NK-92 treated with Interleukin-12 subunit alpha and Interleukin-12 subunit beta, amount 100 ng/mL, for 24 hours (cell line): ENCODE measurements around the gene XCR1.
"Not testable (repeated sequence)": the region's sequence is repeated elsewhere in the genome, so short reads cannot be mapped to it uniquely, and the experiment has no call there.

ENCODE experiments used
- DNase-seq: peaks from one replicate; lab custom pipeline; 2025; lab: John Stamatoyannopoulos, UW

The XCR1 gene, protein sequence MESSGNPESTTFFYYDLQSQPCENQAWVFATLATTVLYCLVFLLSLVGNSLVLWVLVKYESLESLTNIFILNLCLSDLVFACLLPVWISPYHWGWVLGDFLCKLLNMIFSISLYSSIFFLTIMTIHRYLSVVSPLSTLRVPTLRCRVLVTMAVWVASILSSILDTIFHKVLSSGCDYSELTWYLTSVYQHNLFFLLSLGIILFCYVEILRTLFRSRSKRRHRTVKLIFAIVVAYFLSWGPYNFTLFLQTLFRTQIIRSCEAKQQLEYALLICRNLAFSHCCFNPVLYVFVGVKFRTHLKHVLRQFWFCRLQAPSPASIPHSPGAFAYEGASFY

GRCh38 chr3:46027021-46027705, at the start of gene XCR1:
Gene XCR1 (minus strand): TSS chr3:46027483. CDS start chr3:46021947, 5,536 bp downstream.
- DNase-seq: no peak

DNA sequence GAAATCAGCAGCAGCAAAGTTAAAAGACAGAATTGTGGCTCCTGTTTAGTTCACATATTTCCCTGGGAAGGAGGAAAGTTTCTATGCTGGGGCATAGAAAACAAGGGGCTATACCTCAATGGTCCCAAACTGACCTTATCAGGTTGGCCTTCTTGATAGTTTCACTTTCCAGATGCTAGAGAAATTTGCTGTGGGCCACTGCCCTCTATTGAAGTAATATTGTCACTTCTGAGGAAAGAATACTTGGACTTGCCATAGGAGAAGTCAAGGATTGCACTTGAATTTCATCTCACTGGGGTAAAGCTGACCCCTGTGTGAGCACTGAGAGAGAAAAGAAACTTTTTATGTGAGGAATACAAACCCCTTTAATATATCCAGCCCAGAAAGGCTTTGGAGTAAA, 49.3 kb upstream of the XCR1 start:
- DNase-seq: no peak

GRCh38 chr3:46075816-46076215, 48.5 kb upstream of the XCR1 start:
- no peak for DNase-seq

DNA sequence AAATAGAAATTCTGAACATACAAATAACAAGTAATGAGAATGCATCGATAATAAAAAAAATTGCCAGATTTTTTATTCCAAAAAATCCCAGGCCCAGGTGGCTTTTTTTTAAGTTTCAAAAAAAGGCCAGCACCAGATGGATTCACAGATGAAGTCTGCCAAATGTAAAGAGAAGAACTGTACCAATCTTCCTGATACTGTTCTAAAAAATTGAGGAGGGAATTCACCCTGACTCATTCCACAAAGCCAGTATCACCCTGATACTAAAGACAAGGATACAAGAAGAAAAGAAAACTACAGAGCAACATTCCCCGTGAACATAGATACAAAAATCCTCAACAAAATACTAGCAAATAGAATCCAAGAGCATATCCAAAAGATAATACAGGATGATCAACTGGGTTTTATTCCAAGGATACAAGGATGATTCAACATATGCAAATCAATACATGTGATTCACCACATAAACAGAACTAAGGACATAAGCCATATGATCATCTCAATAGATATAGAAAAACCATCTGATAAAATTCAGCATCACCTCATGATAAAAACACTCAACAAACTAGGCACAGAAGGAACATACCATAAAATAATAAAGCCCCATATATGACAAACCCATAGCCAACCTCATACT, 44.1 kb upstream of the XCR1 start:
- no peak for DNase-seq

- no peak for DNase-seq
Measured at GRCh38 chr3:46070595-46071093, 43.4 kb upstream of the XCR1 start.

- DNase-seq: no peak
Measured at GRCh38 chr3:46068501-46068900, 41.2 kb upstream of the XCR1 start.

GRCh38 chr3:46067401-46067800, 40.1 kb upstream of the XCR1 start:
- no peak for DNase-seq

DNA sequence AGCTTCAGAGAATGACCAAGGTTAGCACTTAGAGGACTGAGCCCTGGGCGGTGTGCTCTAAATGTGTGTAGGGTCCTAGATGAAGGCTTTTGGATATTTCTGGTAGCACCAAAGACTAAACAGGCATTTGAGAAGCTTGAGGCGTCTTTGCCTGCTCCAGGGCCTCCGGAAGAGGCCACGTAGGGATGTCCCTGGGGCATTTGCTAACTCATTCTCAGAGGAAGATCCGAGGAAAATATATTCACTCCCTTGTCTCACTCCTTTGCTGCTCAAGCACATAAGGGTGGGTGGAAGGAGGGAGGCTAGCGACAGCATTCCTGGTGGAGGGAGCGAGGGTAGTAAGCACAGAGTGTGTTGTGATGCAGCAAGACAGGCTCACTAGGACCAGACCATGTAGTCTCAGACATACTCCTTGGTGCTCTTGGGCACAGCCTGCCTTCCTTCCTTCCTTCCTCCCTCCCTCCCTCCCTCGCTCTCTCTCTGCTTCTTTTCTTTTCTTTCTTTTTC, 38.5 kb upstream of the XCR1 start:
- DNase-seq: no peak

DNA sequence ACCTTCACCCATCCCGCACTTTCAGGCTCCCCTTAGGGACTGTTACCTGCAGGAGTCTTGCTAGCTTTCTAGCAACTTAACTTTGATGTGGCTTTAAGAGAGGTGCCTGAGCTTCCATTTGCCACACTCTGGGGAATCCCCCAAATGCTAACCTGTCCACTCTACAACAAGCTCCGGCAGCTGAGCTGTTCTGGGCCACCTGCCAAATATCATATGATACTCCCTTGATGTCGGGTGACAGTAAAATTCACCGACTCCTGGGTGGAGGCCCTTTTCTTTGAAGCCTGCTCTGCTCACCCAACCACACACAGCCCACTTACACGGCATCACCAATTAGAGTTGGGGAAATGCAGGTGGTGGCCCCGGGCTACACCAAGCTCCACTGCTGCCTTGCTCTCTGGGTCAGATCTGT, 38.0 kb upstream of the XCR1 start:
- no peak for DNase-seq

DNA sequence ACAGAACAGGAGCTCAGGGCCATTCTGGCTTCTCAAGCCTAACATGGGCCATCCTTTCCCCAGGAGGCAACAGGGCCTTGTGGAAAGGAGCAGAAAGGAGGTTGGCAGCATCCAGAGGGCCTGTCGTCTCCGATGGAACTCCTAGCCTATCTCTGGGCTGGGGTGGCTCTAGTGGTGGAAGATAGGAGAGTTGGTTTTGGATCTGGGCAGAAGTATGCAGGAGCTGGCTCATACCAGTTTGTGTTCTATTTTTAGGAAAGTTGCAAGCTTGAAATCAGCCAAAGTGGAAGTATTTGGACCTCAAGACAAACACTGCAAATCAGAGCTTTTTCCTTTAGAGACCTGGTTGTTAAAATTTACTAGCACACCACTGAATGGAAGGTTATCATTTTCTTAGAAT, 35.4 kb upstream of the XCR1 start:
- no peak for DNase-seq

DNA sequence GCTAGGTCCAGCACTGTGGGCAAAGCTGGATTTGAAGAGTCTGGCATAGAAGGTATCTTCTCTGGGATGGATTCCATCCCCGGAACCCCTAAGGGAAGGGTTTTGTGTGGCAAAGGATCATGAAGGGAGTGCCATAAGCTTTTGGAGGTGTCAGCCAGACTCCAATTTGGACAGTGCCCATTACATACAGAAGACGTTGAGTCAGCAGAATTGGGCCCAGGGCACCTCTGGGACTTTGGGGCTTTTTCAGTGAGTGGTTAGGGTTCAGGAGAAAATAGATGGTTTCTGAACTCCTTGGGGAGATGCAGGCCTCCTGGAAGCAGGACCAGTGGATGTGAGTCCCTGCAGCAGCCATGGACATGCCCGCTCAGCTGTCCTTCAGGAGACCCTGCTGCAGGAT, 34.6 kb upstream of the XCR1 start:
- DNase-seq: no peak

DNA sequence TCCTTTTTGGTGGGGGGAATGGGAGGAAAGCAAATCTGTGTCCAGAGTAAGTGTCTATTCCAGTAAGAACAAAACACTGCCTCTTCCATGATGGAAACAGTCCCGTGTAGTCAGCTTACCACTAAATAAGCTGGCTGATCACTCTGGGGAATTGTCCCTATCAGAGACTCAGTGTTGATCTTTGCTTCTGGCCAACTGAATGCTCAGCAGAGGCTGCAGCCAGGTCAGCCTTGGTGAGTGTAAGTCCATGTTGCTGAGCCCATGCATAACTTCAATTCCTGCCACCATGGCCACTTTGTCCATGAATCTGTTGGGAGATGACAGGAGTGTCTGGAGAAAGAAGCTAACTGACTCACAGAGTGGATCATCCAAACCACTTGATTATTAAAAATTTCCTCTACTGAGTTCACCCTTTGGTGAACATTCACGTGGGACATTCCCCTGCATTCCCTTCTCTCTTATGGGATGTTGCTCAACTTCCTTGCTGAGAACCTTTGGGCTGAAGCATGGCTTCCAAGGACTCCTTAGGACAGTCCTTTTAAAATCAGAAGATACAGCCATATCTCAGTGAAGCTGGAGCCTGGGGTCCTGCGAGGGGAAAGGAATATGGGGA, 33.9 kb upstream of the XCR1 start:
- DNase-seq: no peak

GRCh38 chr3:46060551-46060950, 33.3 kb upstream of the XCR1 start:
- DNase-seq: no peak

DNA sequence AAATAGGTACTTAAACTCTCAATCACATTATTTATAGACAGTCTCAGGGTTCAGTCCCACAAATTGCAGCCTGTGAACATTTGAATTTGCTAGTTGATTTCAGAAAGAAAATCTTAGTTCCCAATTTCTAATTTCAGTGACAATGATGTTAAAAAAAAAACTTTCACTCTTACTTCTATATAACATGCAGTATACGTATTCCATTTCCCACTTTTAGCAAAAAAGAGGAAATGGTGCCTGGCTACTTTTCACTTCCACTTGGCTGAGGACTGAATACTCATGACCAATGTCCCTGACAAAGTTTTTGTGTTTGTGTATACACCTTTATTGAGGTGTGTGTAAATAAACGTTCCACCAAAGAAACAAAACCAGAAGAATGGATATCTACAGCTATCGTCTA, 32.1 kb upstream of the XCR1 start:
- DNase-seq: no peak

- no peak for DNase-seq
Measured at GRCh38 chr3:46058981-46059380, 31.7 kb upstream of the XCR1 start.

DNA sequence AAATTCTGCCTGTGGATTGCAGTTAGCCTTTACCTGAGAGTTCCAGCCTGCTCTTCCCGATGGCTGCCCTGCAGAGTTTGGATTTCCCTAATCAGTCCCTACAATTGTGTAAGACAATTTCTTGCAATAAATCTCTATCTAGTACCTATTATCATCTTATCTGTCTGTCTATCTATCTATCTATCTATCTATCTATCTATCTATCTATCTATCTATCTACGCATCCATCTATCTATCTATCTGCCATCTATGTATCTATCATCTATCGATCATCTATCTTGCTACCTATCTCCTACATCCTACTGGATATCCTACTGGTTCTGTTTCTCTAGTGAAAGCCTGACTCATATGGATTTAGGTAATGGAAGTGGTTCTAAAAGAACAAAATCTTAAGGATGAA, 30.4 kb upstream of the XCR1 start:
- DNase-seq: no peak

GRCh38 chr3:46056686-46057085, 29.4 kb upstream of the XCR1 start:
- DNase-seq: no peak

DNA sequence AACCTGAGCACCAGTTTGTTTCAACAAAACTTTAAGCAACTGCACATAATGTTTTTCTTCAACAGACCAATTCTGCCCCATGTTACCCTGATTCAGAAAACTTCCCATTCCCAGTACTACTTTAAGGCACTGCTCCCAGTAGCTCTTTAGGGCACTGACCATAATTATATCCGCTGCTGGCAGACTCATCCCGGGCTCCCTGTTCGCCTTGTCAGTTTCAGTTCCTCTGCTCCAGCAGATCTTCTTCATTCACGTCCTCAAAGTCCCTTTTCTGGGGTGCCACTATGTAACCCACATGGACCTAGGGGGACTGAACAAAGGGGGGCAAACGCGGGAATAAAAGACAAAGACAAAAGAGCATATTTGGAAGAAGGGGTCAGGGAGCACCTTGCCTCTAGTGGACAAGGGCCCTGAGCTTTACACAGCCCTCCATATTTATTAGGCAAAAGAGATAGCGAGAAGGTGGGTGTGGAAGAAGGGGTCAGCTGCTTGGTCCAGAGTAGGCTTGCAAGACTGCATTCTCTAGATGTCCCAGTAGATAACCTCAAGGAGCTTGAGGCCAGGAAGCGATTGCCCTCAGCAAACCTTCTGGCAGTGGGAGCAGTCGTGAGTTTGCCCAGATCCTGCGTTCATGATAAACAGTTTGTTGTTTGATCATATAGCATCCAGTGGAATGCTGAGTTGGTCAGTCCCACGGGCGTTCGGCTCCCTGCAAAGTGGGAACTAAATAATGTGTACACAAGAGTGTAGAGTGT, 26.7 kb upstream of the XCR1 start:
- DNase-seq: not testable (repeated sequence)

DNA sequence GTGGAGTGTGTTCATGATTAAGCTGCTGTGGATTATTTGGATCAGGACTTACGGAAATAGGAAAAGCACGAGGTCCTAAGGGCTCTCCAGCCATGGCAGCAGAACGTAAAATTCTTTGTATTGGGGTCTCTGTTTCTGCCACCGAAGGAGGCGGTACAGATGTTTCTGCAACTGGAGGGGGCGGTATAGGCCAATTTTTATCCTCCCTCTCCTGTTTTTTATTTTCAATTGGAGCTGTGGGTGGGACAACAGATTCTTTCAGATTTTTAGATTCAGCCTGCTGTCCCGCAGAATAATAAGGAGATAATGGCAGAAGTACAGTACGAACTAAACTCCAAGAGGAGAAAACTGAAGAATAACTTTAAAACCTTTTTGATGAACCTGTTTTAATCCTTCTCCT, 26.0 kb upstream of the XCR1 start:
- not testable (repeated sequence) for DNase-seq

DNA sequence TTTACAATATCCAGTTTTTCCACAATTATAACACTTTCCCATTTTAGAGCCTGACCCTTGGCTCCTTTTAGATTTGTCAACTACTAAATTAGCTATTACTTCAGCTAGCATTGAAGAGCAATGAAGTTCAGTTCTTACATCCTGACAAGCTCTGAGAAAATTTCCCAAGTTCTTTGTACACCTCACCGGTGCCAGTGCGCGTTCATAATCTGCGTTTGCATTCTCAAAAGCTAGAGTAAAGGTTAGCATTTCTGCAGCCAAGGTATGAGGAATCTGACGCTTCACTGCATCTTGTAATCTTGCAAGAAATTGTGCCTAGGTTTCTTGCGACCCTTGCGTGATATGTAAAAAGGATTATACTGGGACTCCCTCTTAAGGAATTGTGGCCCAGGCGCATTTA, 25.2 kb upstream of the XCR1 start:
- DNase-seq: no peak

- DNase-seq: no peak
Measured at GRCh38 chr3:46049093-46049492, 21.8 kb upstream of the XCR1 start.

GRCh38 chr3:46046231-46046630, 18.9 kb upstream of the XCR1 start:
- not testable (repeated sequence) for DNase-seq
